AG04449 (cell line): ENCODE results near the gene GRIN2B.

ENCODE experiments used
- CTCF ChIA-PET: fragments of 350-600 bp; formaldehyde crosslinking; extraction: SDS; loops from one replicate; lab custom pipeline; 2021; ENCODE audit warnings: antibody characterized with exemption; lab: Yijun Ruan, JAX
- POLR2A ChIA-PET: fragments of 400-600, 350-600 bp; formaldehyde crosslinking; extraction: SDS; loops from one replicate; lab custom pipeline; 2020; ENCODE audit warnings: antibody characterized with exemption, inconsistent platforms; lab: Yijun Ruan, JAX
- DNase-seq: peaks from one replicate; pipeline ENCODE4 v3.0.0-alpha.2; 2010; ENCODE audit warnings: low read depth, low spot score
- H3K4me3 ChIP-seq: 2 replicates; pipeline ENCODE4 v1.5.1; 2011; ENCODE audit warnings: low read depth, mild to moderate bottlenecking, control low read depth, low read length
- CTCF ChIP-seq: IDR thresholded peaks from one replicate; pipeline ENCODE4 v1.5.1; 2011; ENCODE audit warnings: mild to moderate bottlenecking, moderate library complexity, low read length, control low read depth, inconsistent platforms; ENCODE audit not compliant: insufficient read depth; ENCODE audit errors: missing control alignments

Gene GRIN2B

GRCh38 chr12:13978876-13979275, 2.5 kb downstream of the GRIN2B start:
- DNase-seq = no peak
- no peak for TF ChIP-seq CTCF
- CTCF ChIA-PET = no interaction called here
- POLR2A ChIA-PET = no interaction called here
- no peak overlapping the region for H3K4me3 ChIP-seq

- CTCF ChIA-PET = no interaction called here
These were observed 4.5 kb downstream of the GRIN2B start for GRCh38 chr12:13976880-13977279.

GRCh38 chr12:13976028-13976584, 5.3 kb downstream of the GRIN2B start:
- DNase-seq = no peak
- POLR2A ChIA-PET = no interaction called here
- TF ChIP-seq CTCF = no peak
- CTCF ChIA-PET = no interaction called here
- no peak overlapping the region for H3K4me3 ChIP-seq

More at GRCh38 chr12:13976880-13977279, 4.5 kb downstream of the GRIN2B start:
- no peak overlapping the region for H3K4me3 ChIP-seq
- no peak for TF ChIP-seq CTCF
- DNase-seq = no peak
- POLR2A ChIA-PET = no interaction called here

- ChIA-PET POLR2A (no interaction called here), CTCF (no interaction called here)
- no peak overlapping the region for H3K4me3 ChIP-seq
- no peak for DNase-seq
- no peak for TF ChIP-seq CTCF
These were observed 7.4 kb downstream of the GRIN2B start for GRCh38 chr12:13973996-13974395.

GRCh38 chr12:13970803-13971202, 10.6 kb downstream of the GRIN2B start:
- CTCF ChIA-PET = no interaction called here
- POLR2A ChIA-PET = no interaction called here
- no peak for DNase-seq
- TF ChIP-seq CTCF = no peak
- no peak overlapping the region for H3K4me3 ChIP-seq

GRCh38 chr12:13968281-13968680, 13.1 kb downstream of the GRIN2B start:
- no peak overlapping the region for H3K4me3 ChIP-seq
- ChIA-PET POLR2A (no interaction called here), CTCF (no interaction called here)
- DNase-seq = no peak
- no peak for TF ChIP-seq CTCF
